HEK293 (cell line): Measurements from ENCODE around the gene ARL13B.

Experiments used
- HOXA7 ChIP-seq: sonication (generic); formaldehyde crosslinking; IDR thresholded peaks from 2 replicates; pipeline ENCODE4 v1.8.1; 2022; ENCODE audit warnings: missing genetic modification reagents, borderline replicate concordance
- KLF10 ChIP-seq: fragments of 450-650 bp; IDR thresholded peaks from 2 replicates; pipeline ENCODE4 v1.5.1; 2018; ENCODE audit warnings: missing biosample characterization, mild to moderate bottlenecking, missing genetic modification characterization
- TF ChIP-seq, protein P1 (sequence below): fragments of 450-650 bp; formaldehyde crosslinking; IDR thresholded peaks from 2 replicates; pipeline ENCODE4 v1.5.1; 2016; ENCODE audit warnings: missing biosample characterization, missing genetic modification characterization

DNA sequence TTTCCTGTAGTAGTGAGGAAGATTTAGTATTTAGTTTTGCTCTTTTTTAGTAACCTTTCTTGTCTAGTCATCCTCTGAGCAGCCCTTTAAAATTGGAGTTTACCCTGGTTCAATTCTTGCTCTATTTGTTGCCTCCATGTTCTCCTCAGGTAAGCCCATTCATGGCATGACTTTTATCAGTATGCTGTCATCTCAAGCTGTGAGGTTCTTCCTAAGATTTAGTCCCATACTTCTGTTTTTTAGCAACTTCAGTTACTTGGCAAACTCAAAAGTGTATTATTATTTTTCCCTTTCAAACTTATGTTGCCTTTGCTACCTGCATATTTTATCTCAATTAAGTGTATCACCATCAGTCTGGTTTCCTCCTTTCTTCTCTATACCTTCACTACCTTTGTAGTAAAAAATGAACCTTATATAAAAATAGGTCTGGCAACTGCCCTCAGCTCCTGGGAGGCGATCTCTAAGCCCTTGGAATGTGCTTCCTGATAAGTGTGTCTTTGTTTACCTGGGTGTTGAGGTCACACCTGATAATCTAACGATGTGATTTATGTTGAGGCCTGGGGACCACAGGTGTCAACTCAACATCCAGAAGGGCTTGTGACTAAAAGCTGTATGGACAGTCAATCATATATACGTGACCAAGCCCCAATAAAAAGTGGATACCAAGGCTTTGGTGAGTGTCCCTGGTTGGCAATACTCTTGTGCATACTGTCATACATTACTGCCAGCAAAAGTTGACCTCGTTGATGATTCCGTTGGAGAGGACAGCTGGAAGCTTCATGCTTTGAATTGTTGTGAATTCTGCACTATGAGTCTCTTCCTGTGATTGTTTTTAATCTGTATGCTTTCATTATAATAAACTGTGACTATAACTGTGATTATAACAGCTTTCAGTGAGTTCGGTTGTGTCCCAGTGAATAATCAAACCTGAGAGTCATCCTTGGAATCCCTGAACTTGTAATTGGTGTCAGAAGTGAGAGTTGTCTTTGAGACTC is 86.8 kb downstream of the ARL13B start:
- TF ChIP-seq, protein P1, sequence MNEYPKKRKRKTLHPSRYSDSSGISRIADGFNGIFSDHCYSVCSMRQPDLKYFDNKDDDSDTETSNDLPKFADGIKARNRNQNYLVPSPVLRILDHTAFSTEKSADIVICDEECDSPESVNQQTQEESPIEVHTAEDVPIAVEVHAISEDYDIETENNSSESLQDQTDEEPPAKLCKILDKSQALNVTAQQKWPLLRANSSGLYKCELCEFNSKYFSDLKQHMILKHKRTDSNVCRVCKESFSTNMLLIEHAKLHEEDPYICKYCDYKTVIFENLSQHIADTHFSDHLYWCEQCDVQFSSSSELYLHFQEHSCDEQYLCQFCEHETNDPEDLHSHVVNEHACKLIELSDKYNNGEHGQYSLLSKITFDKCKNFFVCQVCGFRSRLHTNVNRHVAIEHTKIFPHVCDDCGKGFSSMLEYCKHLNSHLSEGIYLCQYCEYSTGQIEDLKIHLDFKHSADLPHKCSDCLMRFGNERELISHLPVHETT (tag by site-specific recombination), result no peak
- TF ChIP-seq HOXA7 (CRISPR knock-in tag), result no peak
- no peak for TF ChIP-seq KLF10 (tag by site-specific recombination)
